ENCODE measurements around the gene TCEANC.
A peak's percentile ranks its signal among the peaks of the same experiment; 100 is the strongest.
"Not testable (repeated sequence)": the region's sequence is repeated elsewhere in the genome, so short reads cannot be mapped to it uniquely, and the experiment has no call there.

The TCEANC gene, protein sequence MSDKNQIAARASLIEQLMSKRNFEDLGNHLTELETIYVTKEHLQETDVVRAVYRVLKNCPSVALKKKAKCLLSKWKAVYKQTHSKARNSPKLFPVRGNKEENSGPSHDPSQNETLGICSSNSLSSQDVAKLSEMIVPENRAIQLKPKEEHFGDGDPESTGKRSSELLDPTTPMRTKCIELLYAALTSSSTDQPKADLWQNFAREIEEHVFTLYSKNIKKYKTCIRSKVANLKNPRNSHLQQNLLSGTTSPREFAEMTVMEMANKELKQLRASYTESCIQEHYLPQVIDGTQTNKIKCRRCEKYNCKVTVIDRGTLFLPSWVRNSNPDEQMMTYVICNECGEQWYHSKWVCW

DNA sequence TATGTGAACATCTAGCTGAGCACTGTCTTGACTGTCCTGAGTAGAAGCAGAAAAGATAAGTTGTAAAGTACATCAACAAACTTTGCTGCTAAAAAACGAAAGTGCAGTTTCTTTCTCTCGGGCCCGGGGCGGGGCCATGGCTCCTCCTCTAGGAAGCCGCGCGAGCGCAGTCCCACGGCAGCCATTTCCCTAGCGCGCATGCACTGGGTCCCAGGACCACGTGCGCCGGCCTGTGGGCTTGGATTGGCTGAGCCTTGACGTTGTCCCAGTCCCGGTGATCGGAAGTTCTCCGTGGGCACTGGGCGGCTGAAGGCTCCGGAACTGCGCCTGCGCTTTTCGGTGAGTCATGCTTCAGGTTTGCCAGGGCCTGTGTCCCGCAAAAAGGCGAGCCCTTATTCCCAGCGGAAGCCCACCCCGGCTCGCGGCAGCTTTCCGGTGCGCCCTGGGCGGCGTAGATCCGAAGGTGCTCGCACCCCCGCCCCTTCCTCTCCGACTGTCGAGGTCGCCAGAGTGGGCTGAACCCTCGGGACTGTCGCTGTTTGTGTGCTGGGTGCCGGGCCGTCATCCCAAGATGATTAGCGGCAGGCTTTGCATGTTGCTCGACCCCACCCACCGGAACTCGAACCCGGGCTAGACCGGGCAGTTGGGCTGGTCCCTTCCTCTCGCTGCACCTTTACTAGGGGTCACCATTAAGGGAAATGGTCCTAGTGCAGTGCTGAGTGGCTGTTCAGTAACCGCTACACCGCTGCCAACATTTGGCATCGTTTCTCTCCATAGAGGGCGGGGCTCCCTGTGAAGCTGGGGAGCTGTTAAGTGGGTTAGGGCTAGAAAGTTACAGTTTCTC lies at the start of gene TCEANC:
TSS of gene TCEANC (plus strand) at position 292 of the 844 bp plus-strand sequence. CDS start 9,368 bp downstream, outside the sequence.
- FAIRE-seq = no peak
- peak; percentile 55 for TF ChIP-seq POLR2A (IDR thresholded peaks at IDR 0.05; ENCODE audit: low read depth, low read length)
- DNase-seq (ENCODE audit: insufficient read length, low spot score) = peak; percentile 39

- no peak for TF ChIP-seq POLR2A (IDR thresholded peaks at IDR 0.05; ENCODE audit: low read depth, low read length)
- DNase-seq (ENCODE audit: insufficient read length, low spot score) (no peak), FAIRE-seq (no peak)
Observed at GRCh38 chrX:13605611-13606010, 47.3 kb upstream of the TCEANC start.

- DNase-seq (ENCODE audit: insufficient read length, low spot score) (no peak), FAIRE-seq (no peak)
- no peak for TF ChIP-seq POLR2A (IDR thresholded peaks at IDR 0.05; ENCODE audit: low read depth, low read length)
Observed at GRCh38 chrX:13607331-13607995, 45.5 kb upstream of the TCEANC start.

- DNase-seq (ENCODE audit: insufficient read length, low spot score) = no peak
- no peak for FAIRE-seq
Observed at GRCh38 chrX:13607996-13608365, 45.0 kb upstream of the TCEANC start.

DNA sequence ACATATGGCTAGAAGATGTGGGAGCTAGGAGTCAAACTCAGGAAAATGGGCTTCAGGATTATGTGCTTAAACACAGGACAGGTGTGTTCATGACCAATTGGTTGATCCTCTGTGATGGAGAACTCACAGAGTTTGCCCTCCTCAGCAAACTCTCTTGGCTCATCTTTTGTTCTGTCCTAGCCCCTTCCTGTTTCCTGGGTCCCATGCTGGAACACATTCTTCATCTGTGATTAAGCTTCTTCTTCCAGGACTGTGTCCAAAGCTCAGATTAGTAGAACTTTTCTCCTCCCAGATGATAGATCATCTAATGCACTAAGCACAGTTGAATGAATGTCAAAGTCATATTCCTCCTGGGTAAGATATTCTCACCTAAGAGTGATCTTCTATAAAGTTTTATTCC lies 38.8 kb upstream of the TCEANC start:
- no peak for FAIRE-seq
- DNase-seq (ENCODE audit: insufficient read length, low spot score) = no peak

More at GRCh38 chrX:13607996-13608365, 45.0 kb upstream of the TCEANC start:
- TF ChIP-seq POLR2A (IDR thresholded peaks at IDR 0.05; ENCODE audit: low read depth, low read length) = no peak

GRCh38 chrX:13620207-13620606 lies 32.7 kb upstream of the TCEANC start:
- FAIRE-seq (no peak), DNase-seq (ENCODE audit: insufficient read length, low spot score) (no peak)
- no peak for TF ChIP-seq POLR2A (IDR thresholded peaks at IDR 0.05; ENCODE audit: low read depth, low read length)

More for the DNA sequence above, 38.8 kb upstream of the TCEANC start:
- TF ChIP-seq POLR2A (IDR thresholded peaks at IDR 0.05; ENCODE audit: low read depth, low read length) = no peak

DNA sequence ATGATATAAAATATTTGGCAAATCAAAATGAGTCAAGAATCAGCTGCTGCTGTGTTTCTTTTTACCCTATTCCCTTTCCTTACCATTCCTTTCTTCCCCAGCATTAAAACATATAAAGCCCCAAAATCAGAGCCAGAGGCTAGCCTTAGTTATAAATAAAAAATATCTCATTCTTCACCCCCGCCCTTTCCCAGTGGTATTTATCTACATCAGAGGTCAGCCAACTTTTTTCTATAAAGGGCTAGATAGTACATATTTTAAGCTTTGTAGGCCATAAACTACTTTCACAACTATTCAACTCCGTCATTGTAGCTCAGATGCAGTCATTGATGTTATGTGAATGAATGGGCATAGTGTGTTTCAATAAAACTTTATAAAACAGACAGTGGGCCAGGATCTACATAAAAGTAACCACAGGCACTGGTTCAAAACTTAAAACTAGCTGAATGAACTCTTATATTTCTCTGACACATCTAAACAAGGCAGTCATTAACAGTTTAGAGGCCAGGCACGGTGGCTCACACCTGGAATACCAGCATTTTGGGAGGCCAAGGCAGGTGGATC lies 30.5 kb upstream of the TCEANC start:
- FAIRE-seq = no peak

DNA sequence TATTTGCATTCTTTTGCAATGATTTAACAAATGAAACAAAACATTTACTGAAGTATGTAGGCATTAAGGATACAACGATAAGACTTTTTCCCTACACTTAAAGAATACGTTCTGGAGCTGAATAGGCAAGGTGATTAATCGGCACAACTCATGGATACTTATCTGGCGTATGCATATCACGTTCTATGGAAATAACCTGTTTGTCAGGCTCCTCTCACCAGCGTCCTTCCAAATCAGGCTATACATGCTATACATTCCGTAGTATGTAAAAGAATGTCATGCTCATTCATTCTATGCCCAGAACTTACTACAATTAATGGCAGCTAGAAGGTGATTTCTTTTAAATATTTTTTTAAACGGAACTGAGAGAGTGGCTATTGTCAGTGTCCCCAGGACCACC lies 25.6 kb upstream of the TCEANC start:
- TF ChIP-seq POLR2A (IDR thresholded peaks at IDR 0.05; ENCODE audit: low read depth, low read length) = no peak
- FAIRE-seq = no peak
- DNase-seq (ENCODE audit: insufficient read length, low spot score) = no peak

More for the DNA sequence above, 30.5 kb upstream of the TCEANC start:
- TF ChIP-seq POLR2A (IDR thresholded peaks at IDR 0.05; ENCODE audit: low read depth, low read length) = no peak
- DNase-seq (ENCODE audit: insufficient read length, low spot score) = no peak

- FAIRE-seq; DNase-seq (ENCODE audit: insufficient read length, low spot score): not testable (repeated sequence)
Observed at GRCh38 chrX:13637224-13637623, 15.7 kb upstream of the TCEANC start.

DNA sequence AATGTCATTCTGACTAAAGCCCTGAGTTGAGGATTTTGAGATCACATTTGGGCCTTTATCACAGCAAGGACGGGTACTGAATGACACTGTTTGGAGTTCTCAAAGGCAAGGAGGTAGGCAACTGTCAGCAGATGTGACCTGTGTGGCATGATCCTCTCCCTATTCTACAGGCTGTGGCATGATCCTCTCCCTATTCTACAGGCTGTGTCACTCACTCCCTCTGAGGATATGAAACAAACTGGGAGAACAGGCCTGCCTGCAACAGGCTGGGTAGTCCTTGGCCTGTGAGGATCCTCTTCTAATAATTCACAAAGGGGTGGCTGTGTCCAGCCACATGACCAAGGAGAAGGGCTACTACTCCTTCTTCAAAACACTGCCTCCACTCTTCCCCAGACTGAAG lies 14.9 kb upstream of the TCEANC start:
- no peak for FAIRE-seq
- TF ChIP-seq POLR2A (IDR thresholded peaks at IDR 0.05; ENCODE audit: low read depth, low read length) = no peak
- DNase-seq (ENCODE audit: insufficient read length, low spot score) = no peak

DNA sequence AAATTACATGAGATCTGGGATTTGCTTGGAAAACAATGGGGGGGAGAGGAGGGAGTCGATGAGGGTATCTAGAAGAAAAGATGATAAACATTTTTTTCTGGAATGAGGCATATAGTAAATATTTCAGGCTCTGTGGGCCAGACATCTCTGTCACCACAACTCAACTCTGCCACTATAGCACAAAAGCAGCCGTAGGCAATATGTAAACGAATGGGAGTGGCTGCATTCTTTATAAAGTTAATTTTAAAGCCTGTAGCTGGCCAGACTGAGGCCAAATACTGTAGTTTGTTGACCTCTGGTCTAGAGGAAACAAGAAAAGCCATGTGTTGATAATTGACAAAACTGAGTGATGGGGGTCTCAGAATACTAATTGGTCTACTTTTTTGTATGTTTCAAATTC lies 14.1 kb upstream of the TCEANC start:
- FAIRE-seq = no peak
- DNase-seq (ENCODE audit: insufficient read length, low spot score) = no peak
- no peak for TF ChIP-seq POLR2A (IDR thresholded peaks at IDR 0.05; ENCODE audit: low read depth, low read length)

GRCh38 chrX:13641684-13642083 lies 11.3 kb upstream of the TCEANC start:
- not testable (repeated sequence) for FAIRE-seq; DNase-seq (ENCODE audit: insufficient read length, low spot score)

DNA sequence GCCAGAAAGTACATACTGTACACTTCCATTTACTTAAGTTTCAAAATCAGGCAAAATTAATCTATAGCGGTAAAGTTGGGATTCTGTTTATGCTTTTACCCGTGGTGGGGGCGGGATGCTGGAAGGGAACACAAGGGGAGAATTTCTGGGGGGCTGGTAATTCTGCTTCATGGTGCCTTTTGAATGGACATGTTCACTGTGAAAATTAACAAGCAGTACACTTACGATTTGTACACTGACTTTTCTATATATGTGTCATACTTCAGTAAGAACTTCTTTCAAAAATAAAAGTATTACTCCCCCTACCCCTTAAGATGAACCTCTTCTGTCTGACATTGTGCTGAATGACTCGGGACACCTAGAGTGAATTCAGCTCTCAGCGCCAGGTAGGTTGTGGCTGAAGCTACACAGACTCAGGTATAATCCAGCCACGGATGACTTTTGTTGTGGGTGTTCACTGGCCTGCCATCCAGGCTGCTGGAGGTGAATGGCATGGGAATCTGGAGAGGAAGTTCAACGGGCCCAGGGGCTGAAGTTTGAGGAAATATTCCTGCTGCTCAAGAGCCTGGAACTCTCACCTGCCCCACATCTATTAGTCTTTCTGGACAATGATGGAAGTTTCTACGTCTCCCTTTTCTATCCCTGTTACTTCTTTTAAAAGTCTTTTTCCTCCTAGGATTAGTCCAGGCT lies 7.3 kb upstream of the TCEANC start:
- TF ChIP-seq POLR2A (IDR thresholded peaks at IDR 0.05; ENCODE audit: low read depth, low read length) = no peak
- no peak for FAIRE-seq
- no peak for DNase-seq (ENCODE audit: insufficient read length, low spot score)

Measured in H54 (cell line).